Hippocampal formation (tissue), 2 donors: ENCODE data around the gene ZBTB7C.

ENCODE experiments used
- DNase-seq, 2 donors: peaks; one replicate each; lab custom pipeline; 2025; lab: John Stamatoyannopoulos, UW

Gene ZBTB7C

DNA sequence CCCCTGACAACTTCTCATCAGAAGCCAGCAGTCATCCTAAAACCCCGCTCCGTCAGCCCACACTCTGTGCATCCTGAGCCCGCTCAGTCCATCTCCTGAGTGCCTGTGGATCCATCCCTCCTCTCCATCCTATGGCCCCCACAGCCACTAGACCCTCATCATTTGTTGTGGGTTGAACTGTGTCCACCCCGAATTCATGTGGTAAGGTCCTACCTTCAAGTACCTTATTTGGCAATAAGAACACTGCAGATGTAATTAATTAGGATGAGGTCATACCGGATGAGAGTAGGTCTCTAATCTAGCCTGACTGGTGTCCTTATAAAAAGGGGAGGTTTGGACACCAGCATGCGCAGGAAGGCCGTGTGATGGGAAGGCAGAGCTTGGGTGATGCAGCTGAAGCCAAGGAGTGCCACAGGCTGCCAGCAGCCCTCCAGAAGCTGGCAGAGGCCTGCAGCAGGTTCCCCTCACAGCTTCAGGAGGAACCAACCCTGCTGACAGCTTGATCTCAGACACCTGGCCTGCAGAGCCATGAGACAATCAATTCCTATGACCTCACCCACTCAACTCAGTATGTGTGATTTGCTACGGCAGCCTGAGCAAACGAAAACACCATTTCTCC, 192.4 kb downstream of the ZBTB7C start:
- DNase-seq: no peak

DNA sequence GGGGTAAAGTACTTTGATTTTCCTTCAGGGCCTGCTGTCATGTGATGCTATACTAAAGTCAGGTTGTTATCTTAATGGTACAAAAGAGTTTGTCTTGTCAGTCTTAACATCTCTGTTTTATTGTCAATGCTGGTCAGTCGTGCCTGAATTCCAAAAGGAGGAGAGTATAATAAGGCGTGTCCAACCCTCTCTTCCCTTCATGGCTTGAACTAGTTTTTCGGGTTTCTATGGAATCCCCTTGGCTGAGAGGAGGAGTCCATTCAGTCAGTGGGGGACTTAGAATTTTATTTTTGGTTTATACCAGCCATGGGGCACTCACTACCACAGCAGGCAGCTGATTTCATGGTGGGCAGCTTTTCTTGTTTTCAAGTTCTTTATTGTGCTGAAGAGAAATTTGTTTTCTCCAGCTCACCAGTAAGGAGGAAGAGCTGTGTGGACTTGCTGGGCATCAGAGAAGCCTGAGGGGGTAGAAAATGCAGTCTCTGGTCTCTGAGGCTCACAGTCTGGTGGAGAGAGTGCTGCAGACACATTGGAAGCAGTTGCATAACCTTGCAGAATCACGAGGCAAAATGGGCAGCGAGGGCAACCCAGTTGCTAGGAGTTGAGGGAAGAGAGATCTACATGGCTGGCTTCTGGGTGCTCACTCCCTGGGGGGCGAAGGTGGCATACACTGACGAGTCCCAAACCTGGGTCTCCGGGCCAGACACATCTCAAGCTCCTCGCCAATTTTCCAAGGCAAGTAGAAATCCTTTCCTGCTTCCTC, 193.1 kb downstream of the ZBTB7C start:
- no peak for DNase-seq

- no peak for DNase-seq
These were observed 195.4 kb downstream of the ZBTB7C start for GRCh38 chr18:48213791-48214190.

GRCh38 chr18:48208432-48209140, 200.6 kb downstream of the ZBTB7C start:
- DNase-seq: peak in 1 of 2 donors; percentile 26

DNA sequence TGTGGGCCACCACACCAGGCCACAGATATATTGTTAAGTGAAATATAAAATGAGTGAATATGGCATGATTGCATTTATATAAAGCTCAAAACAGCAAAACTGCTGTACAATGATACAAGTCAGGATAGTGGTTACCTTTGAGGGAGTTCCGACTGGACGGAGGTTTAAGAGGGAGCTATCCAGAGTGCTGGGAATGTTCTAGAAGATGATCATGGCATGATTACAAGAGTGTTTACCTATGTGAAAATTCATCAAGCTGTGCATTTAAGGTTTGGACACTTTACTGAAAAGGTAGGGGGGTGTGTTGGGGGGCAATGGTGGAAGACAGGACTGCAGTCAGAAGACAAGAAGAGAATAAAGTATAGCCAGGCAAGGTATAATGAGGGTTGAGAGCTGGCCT, 201.4 kb downstream of the ZBTB7C start:
- no peak for DNase-seq

DNA sequence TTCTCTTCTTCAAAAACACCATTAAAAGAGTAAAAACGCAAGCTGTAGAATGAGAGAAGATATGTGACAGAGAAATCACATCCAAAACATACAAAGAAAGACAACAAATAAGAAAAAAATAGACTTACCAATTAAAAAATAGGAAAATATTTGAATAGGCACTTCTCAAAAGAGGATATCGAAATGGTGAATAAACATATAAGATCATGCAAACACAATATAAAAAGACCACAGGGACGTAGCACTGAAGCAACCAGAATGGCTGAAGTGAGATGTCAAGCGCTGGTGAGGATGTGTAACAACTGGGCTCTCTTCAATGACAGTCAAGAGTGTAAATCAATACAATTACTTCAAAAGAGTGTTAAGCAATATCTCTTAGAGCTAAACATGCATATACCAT, 202.3 kb downstream of the ZBTB7C start:
- DNase-seq: no peak

DNA sequence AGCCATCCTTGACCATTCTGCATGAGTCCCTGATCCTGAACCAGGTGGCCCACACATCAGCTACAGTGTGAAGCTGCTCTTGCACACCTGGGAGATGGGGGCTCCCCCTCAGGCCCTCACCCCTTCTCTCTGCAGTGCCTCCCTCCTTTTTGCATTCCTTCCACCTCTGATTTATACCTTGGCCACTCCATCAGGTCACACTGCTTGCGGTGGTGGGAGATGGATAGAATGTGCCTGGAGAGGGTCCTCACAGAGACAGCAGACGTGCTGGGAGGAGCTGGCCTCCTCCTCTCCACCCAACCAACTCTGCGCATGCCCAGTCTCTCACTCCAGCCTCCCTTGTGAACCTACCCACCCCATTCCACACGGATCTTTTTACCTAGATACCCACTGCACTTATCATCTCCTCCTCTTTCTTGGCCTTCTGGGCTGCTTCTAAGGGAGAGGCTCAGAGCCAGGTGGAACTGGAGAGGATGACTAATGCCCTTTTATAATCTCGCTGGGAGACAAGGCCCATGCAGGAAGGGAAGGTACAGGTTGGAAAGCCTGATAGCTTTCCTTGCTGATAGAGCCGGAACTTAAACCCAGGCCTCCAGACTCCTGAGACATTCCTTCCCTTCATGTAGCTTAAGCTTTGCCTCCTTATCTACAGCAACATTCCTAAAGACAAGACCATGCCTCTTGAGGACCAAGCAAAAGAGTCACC, 205.1 kb downstream of the ZBTB7C start:
- no peak for DNase-seq

DNA sequence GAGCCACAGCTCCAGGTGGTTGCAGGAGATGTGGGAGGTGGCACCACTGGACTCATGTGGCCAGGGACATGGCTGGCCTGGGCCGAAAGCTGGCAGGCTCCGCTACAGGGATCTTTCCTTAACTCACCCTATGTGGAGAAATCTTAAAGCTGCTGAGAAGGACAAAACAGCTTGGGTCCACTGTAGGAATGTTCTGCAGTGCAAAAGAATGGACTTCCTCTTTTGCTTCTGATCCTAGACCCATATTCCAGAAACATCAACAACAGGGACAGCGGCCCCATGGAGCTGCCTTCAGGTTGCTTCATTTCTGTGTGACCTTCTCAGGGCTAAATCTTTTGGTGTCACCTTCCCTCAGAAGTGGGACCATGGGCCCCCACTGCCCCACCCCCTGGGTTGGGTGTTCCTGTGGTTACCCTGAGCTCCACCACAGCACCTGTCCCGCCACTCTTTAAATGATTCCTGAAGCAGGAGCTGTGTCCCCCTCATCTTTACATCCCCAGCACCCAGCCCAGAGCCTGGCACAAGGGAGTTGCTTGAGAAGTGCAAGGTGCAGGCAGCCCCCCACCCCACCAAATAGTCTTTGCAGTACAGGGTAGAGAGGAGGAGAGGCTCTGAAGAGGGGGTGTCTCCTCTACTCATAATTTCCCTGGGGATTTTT, 205.8 kb downstream of the ZBTB7C start:
- no peak for DNase-seq

DNA sequence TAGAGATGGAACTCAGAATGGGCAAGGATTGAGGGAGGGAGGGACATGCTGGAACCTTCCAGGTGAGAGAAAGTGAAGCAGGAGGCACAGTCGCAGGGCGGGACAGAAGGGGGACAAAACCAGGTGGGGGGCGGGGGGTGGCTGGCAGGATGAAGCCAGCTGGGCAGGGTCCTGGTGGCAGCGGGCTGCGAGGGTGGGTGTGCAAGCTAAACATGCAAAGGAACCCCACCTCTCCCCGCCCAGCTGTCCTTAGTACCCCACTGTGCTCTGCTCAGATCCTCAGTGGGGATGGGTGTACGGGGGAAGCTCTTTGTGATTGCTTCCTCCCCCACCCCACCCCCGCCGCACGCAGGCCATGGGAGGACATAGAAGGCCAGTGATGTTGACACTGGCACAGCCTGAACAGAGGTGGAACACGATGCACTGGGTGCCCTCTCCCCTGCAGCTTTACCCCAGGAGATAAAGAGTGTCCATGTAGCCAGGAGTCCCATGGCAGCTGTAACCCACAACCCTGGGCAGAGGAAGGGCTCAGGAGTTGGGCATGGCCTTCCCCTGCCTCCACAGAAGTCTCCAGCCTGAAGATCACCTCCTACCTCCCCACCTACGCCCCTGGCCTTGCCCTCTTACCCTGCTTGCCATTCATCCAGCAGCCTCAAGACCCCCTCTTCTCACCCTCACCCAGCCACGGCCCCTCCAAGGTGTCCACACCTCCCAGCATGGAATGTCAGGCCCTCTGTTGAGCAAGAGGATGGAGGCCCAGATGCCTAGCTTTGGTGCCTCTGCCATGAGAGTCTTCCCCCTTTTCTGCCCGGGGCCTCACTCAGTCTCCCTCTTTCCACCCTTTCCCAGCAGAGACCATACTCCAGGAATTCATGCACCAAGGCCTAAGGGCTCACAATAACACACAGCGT, 206.6 kb downstream of the ZBTB7C start:
- DNase-seq: no peak

DNA sequence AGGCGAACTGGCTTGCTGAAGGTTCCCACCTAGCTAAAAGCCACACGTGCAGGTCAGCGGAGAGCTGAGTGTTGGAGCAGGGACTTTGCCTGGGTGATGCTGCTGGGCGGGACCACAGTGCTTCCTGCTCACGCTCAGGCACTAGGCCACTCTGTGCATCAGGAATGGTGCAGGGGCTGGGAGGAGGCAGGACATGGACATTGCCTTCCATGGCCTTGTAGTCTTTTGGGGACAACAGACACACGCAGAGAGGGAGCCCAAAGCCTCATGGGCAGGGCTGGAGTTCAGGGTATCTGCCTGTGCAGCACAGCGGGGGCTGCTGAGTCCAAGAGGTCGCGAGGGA, 207.2 kb downstream of the ZBTB7C start:
- no peak for DNase-seq

DNA sequence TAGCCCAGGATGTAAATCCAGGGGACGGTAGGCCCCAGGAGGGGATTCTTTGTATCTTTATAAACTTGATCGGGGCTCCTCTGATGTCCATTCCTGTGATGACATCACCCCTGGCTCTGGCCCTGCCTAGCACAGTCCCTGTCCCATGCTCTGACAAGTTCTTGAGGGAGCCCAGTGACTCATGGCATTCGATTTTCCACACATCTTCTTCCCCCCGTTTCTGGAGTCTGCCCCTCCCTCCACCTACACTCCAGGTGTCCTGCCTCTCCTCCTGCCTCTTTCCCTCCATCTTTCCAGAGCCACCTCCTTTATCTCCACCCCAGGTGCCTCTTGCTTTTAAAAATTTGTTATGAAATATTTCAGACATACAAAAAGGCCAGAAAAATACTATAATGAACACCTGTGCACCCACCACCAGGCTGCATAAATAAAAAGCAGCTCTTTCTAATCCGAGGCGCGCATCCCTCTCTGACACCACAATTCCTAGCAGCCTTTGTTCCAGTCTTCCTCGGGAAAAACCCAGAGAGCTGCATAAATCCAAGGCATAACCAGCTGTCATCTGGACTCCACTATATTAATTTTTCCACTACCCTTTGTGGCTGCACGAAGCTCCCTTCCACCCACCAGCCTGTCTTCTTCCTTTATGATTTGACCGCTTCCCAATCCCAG, 207.7 kb downstream of the ZBTB7C start:
- no peak for DNase-seq

GRCh38 chr18:48200631-48201336, 208.4 kb downstream of the ZBTB7C start:
- DNase-seq: no peak

DNA sequence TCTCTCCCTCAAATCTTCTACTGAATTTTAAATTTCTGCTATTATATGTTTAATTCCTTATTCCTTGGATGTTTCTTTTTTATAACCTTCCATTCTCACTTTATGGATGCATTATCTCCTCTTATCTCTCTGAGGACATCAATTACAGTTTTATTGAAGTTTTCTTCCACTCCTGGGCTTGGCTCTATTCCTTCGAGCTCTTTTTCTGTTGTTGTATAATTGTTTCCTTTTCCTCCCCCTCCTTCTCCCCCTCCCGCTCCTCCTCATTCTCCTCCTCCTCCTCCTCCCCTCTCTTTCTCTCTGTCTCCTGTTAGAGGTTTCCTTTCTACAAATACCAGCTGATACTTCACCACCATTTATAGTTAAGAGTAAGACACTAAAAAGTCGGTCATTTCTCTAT, 209.8 kb downstream of the ZBTB7C start:
- DNase-seq: no peak

DNA sequence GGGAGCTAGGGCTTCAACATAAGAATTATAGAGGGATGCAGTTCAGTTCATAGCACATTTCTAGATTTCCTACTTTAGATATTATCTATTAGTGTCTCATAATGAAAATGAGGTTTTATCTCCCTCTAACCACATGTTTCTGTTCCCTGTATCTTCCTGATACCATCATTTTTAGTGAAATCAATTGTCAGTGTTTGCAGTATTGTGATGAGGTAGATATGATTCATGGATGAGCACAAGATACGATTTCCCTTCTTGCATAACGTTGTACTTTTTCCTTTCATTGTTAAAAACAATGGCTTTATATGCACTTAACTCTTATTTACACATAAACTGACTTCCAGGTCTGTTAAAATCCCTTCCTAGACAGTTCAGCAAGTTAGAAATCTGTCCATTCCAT, 211.4 kb downstream of the ZBTB7C start:
- no peak for DNase-seq

DNA sequence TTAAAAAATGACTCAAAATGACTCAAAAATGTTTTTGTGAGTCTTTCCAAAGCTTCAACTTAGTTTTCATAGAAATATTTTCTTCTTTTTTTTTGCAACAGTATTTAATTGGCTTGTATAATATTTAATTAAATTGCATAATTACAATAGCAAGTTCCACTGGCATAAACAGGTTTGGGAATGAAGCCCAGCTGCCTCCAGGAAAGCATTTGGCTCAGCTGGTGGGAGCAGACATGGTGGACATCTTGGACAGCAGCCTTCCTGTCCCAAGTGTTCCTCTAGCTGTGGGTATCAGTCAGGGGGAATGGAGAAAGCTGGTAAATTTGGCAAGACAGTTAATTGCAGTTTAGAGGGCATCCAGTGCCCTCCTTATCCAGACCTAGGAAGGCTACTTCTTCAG, 213.4 kb downstream of the ZBTB7C start:
- DNase-seq: no peak

DNA sequence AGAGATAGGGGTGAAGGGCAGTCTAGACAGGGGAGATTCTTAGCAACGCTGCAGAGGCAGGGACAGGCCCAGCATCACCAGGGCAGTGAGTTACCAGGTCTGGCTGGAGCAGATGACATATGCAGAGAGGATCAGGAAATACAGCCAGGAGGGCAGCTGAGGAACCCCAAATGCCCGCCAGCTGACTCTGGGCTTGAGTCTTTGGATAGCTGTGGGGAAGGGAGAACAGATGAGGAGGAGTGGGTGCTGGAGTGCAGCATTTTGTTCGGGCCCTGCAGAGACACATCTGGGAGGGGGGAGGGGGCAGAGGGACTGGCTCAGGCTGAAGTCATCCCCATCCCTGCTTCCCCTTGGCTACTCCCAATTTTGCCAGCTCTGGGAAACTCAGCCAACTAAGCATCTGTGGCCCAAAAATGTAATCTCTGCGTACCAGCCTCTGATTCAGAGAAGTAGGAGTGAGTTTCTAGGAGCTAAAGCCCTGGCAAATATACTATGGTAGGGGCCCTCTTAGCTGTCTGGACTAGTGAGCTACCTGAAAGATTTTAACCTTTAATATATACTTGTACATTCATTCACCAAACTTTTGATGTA, 214.5 kb downstream of the ZBTB7C start:
- DNase-seq: no peak

- DNase-seq: no peak
These were observed 215.4 kb downstream of the ZBTB7C start for GRCh38 chr18:48193521-48194492.

DNA sequence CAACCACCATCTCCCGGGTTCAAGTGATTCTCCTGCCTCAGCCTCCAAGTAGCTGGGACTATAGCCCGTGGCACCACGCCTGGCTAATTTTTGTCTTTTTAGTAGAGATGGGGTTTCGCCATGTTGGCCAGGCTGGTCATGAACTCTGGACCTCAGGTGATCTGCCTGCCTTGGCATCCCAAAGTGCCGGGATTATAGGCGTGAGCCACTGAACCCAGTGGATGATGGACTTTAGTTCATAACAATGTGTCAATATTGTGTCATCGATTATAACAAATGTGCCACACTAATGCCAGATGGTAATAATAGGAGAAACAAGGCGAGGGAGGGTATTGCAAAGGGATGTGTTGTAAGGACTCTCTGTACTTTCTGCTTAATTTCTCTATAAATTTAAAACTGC, 216.6 kb downstream of the ZBTB7C start:
- no peak for DNase-seq
